Hepatocyte (in vitro differentiated cells): ENCODE measurements around the gene RASIP1. TPM values are rescaled to one million over a fixed set of nuclear protein-coding genes. Genes with fewer than 3 reads are reported as not detected.
A peak's percentile ranks its signal among the peaks of the same experiment; 100 is the strongest.

Experiments
- DNase-seq: peaks from one replicate; pipeline ENCODE4 v3.0.0-alpha.2; 2016; ENCODE audit warnings: low spot score
- H2AFZ ChIP-seq: fragments of 200-600 bp; sonication (generic); 2 replicates; pipeline ENCODE4 v1.6.0; 2016; ENCODE audit warnings: antibody characterized with exemption, mild to moderate bottlenecking
- H3K27ac ChIP-seq: fragments of 200-600 bp; sonication (generic); 2 replicates; pipeline ENCODE4 v1.5.1; 2016; ENCODE audit warnings: mild to moderate bottlenecking
- H3K27me3 ChIP-seq: fragments of 200-600 bp; sonication (generic); 2 replicates; pipeline ENCODE4 v1.6.1; 2016
- H3K36me3 ChIP-seq: fragments of 200-600 bp; sonication (generic); replicated peaks from 2 replicates; pipeline ENCODE4 v1.5.1; 2016; ENCODE audit warnings: low read depth; ENCODE audit not compliant: insufficient read depth
- H3K4me1 ChIP-seq: fragments of 200-600 bp; sonication (generic); 2 replicates; pipeline ENCODE4 v1.5.1; 2016; ENCODE audit warnings: mild to moderate bottlenecking, moderate library complexity; ENCODE audit not compliant: insufficient read depth
- H3K4me2 ChIP-seq: fragments of 200-600 bp; sonication (generic); 2 replicates; pipeline ENCODE4 v1.6.0; 2016
- H3K4me3 ChIP-seq: fragments of 200-600 bp; sonication (generic); 2 replicates; pipeline ENCODE4 v1.5.1; 2016; ENCODE audit warnings: mild to moderate bottlenecking
- H3K79me2 ChIP-seq: fragments of 200-600 bp; sonication (generic); 2 replicates; pipeline ENCODE4 v1.6.0; 2017; ENCODE audit warnings: mild to moderate bottlenecking
- H3K9me2 ChIP-seq: fragments of 200-600 bp; sonication (generic); replicated peaks from 2 replicates; pipeline ENCODE4 v1.6.0; 2017; ENCODE audit warnings: mild to moderate bottlenecking; ENCODE audit not compliant: insufficient read depth
- H3K9me3 ChIP-seq: fragments of 200-600 bp; sonication (generic); 2 replicates; pipeline ENCODE4 v1.5.1; 2016; ENCODE audit warnings: low read depth, mild to moderate bottlenecking
- H4K20me1 ChIP-seq: fragments of 200-600 bp; sonication (generic); 2 replicates; pipeline ENCODE4 v1.6.0; 2016; ENCODE audit warnings: mild to moderate bottlenecking; ENCODE audit not compliant: insufficient read depth, poor library complexity, severe bottlenecking
- EZH2 ChIP-seq: fragments of 200-600 bp; sonication (generic); IDR thresholded peaks from 2 replicates; pipeline ENCODE4 v1.6.1; 2016; ENCODE audit warnings: antibody characterized with exemption, mild to moderate bottlenecking, borderline replicate concordance
- EZH2phosphoT487 ChIP-seq: fragments of 200-600 bp; sonication (generic); IDR thresholded peaks from one replicate; pipeline ENCODE4 v1.6.1; 2018; ENCODE audit warnings: antibody characterized with exemption, mild to moderate bottlenecking, low read depth, moderate library complexity; ENCODE audit not compliant: unreplicated experiment, severe bottlenecking
- whole genome bisulfite sequencing: methylation state at CpG from one replicate; pipeline ENCODE4 v1.1.6; 2016; ENCODE audit warnings: low lambda C conversion rate; ENCODE audit errors: missing lambda C conversion rate; 5-methylcytosine and 5-hydroxymethylcytosine counted together
- polyA plus RNA-seq: library from polyadenylated mRNA; unstranded; fragments of >200 nt; fragmentation: Nextera tagmentation; extraction: Ambion mirVana; gene quantifications from 2 replicates; pipeline ENCODE4 v1.2.1, GENCODE V29; 2016
- total RNA-seq: library from RNA; depleted of rRNA; stranded (reverse); fragments of >200 nt; gene quantifications from 2 replicates; pipeline ENCODE4 v1.2.3, GENCODE V29; 2014
- TF ChIP-seq, protein P1 (sequence below): fragments of 200-600 bp; sonication (generic); IDR thresholded peaks from 2 replicates; pipeline ENCODE4 v1.5.1; 2016; ENCODE audit warnings: antibody characterized with exemption, mild to moderate bottlenecking; ENCODE audit not compliant: poor library complexity

Gene RASIP1
- total and polyA plus RNA-seq, 2 experiments from 2014 or later: 1.1 to 1.9 TPM

DNA sequence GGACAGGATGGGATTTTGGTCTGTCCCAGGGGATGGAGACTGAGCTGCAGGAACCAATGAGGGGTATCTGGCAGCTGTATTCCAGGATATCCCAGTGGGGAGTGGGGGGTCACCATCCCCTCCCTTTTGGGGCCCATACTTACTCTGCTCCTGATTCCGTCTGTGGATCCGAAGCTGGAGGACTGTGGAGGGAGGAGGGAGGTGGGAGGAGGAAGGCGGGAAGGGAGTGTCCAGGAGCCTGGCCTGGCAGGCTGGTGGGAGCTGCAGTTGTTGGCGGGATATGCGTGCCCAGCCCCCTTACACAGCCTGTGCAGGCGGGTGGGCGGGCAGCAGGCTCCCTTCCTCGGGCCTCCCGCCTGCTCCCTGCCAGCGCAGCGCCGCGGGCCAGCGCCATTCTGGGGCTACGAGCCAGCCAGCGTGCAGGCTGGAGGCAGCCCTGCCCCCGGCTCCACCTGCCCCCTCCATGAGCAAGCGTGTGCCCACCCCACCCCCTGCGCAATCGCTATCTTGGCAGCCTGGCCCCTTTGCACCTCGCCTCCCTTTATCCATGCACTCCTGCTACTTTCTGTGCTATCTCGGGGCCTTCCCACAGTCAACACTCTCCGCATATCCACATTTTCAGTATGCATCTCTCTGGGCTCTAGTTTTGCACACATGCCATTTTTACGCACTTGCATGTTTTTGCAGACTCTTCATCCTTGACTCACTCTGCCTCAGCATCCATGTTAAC lies 23.7 kb downstream of the RASIP1 start:
- H3K36me3 ChIP-seq: no peaks in the 10 kb centered on the region
- no peaks in the 10 kb centered on the region for H4K20me1 ChIP-seq
- H3K79me2 ChIP-seq: peaks cover 16% of the 10 kb centered on the region
- H3K9me3 ChIP-seq: no peaks in the 10 kb centered on the region
- DNase-seq: peak; percentile 82
- no peaks in the 10 kb centered on the region for H3K27me3 ChIP-seq
- 37% methylated on average over 6 of the region's 24 CpGs for WGBS
- H3K4me1 ChIP-seq: peaks cover 27% of the 10 kb centered on the region
- peak overlapping the region; percentile 89 for H3K27ac ChIP-seq
- no peak overlapping the region for H3K4me3 ChIP-seq
- no peaks in the 10 kb centered on the region for H3K9me2 ChIP-seq
- H2AFZ ChIP-seq: peak overlapping the region; percentile 22
- no peak for TF ChIP-seq EZH2
- TF ChIP-seq, protein P1, sequence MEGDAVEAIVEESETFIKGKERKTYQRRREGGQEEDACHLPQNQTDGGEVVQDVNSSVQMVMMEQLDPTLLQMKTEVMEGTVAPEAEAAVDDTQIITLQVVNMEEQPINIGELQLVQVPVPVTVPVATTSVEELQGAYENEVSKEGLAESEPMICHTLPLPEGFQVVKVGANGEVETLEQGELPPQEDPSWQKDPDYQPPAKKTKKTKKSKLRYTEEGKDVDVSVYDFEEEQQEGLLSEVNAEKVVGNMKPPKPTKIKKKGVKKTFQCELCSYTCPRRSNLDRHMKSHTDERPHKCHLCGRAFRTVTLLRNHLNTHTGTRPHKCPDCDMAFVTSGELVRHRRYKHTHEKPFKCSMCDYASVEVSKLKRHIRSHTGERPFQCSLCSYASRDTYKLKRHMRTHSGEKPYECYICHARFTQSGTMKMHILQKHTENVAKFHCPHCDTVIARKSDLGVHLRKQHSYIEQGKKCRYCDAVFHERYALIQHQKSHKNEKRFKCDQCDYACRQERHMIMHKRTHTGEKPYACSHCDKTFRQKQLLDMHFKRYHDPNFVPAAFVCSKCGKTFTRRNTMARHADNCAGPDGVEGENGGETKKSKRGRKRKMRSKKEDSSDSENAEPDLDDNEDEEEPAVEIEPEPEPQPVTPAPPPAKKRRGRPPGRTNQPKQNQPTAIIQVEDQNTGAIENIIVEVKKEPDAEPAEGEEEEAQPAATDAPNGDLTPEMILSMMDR: no peak
- TF ChIP-seq EZH2phosphoT487: no peak
- peak overlapping the region; percentile 85 for H3K4me2 ChIP-seq

DNA sequence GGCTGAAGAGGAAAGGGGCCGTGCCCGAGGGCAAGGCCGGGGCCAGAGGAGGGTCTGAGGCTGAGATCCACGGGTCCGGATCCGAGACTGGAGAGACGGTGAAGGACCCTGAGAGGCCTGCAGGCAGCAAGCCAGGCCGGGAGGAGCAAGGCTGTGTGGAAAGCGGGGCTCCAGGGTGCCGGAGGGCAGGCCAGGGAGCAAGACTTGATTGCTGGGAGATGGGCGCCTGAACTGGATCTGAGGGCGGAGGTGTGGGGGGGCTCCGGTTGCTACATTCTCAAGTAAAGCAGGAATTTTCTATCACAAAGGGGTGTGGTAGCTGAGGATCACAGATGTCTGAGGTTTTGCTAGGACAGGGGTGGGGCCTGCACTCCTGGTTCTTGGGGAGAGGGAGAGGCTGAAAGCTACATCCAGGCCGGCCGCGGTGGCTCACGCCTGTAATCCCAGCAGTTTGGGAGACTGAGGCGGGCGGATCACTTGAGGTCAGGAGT lies 24.7 kb downstream of the RASIP1 start:
- H4K20me1 ChIP-seq: no peaks in the 10 kb centered on the region
- peak overlapping the region; percentile 89 for H3K27ac ChIP-seq
- peaks cover 16% of the 10 kb centered on the region for H3K79me2 ChIP-seq
- no peaks in the 10 kb centered on the region for H3K9me3 ChIP-seq
- peaks cover 27% of the 10 kb centered on the region for H3K4me1 ChIP-seq
- no peaks in the 10 kb centered on the region for H3K9me2 ChIP-seq
- TF ChIP-seq, protein P1: no peak
- TF ChIP-seq EZH2phosphoT487 (no peak), EZH2 (no peak)
- peak overlapping the region; percentile 85 for H3K4me2 ChIP-seq
- no peak overlapping the region for H3K4me3 ChIP-seq
- H2AFZ ChIP-seq: no peak overlapping the region
- no peaks in the 10 kb centered on the region for H3K36me3 ChIP-seq
- WGBS: 86% methylated on average over 15 of the region's 19 CpGs
- H3K27me3 ChIP-seq: no peaks in the 10 kb centered on the region
- DNase-seq: peak; percentile 25

GRCh38 chr19:48714759-48715675 lies 25.4 kb downstream of the RASIP1 start:
- peak overlapping the region; percentile 27 for H2AFZ ChIP-seq
- H3K4me3 ChIP-seq: peak overlapping the region; percentile 17
- DNase-seq: no peak
- H3K9me3 ChIP-seq: no peaks in the 10 kb centered on the region
- TF ChIP-seq, protein P1: no peak
- TF ChIP-seq EZH2: no peak
- TF ChIP-seq EZH2phosphoT487: no peak
- H3K27me3 ChIP-seq: no peaks in the 10 kb centered on the region
- no peaks in the 10 kb centered on the region for H3K9me2 ChIP-seq
- whole genome bisulfite sequencing: 75% methylated on average over 24 of the region's 26 CpGs
- peaks cover 27% of the 10 kb centered on the region for H3K4me1 ChIP-seq
- H3K36me3 ChIP-seq: no peaks in the 10 kb centered on the region
- H3K27ac ChIP-seq: peak overlapping the region; percentile 89
- peaks cover 16% of the 10 kb centered on the region for H3K79me2 ChIP-seq
- H4K20me1 ChIP-seq: no peaks in the 10 kb centered on the region
- peak overlapping the region; percentile 85 for H3K4me2 ChIP-seq
